ENCODE measurements around the gene TRIM41. TPM values are rescaled to one million over a fixed set of nuclear protein-coding genes. Genes with fewer than 3 reads are reported as not detected.

TRIM41 gene
- total and polyA plus RNA-seq, 2 of the 13 experiments (the other 11 are each of a cell fraction or from before 2014, with no cell fraction given): 10.2 to 16.7 TPM

DNA sequence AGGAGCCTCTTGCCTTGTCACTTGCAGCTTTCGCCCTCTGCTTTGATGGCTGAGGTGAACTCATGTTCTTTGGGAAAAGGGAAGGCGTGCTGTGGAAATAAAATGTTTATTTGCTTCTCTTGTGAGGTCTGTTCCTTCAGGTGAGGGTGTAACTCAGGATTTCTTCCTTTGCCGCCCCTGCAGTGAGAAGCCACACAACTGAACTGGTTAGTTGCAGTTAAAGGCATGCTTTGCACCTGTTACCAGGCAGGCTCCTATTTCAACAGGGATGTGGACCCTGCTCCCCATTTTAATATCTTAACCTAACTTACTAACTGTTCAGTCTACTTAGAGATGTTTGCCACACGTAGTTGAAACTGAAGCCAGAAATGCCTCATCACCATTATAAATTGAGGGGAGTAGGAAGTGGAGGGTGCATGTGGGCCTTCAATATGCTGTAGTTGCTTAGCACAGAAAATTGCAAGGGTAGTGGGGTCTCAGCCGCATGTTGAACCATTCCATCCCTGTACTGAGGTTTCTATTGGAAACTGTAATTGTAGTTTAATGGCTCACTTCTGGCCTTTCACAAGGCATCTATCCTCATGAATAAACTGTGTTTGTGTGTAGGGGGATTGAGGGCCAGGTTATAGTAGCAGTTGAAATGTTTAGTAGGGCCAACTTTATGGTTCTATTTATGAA lies 12.7 kb downstream of the TRIM41 start (continued):
- TF ChIP-seq, protein P1, sequence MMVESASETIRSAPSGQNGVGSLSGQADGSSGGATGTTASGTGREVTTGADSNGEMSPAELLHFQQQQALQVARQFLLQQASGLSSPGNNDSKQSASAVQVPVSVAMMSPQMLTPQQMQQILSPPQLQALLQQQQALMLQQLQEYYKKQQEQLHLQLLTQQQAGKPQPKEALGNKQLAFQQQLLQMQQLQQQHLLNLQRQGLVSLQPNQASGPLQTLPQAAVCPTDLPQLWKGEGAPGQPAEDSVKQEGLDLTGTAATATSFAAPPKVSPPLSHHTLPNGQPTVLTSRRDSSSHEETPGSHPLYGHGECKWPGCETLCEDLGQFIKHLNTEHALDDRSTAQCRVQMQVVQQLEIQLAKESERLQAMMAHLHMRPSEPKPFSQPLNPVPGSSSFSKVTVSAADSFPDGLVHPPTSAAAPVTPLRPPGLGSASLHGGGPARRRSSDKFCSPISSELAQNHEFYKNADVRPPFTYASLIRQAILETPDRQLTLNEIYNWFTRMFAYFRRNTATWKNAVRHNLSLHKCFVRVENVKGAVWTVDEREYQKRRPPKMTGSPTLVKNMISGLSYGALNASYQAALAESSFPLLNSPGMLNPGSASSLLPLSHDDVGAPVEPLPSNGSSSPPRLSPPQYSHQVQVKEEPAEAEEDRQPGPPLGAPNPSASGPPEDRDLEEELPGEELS (CRISPR knock-in tag; IDR thresholded peaks at IDR 0.05): no peak
- TF ChIP-seq ERF (CRISPR knock-in tag; IDR thresholded peaks at IDR 0.05): no peak
- TF ChIP-seq NFKBIZ (CRISPR knock-in tag; IDR thresholded peaks at IDR 0.05): no peak
- TF ChIP-seq, protein P2, sequence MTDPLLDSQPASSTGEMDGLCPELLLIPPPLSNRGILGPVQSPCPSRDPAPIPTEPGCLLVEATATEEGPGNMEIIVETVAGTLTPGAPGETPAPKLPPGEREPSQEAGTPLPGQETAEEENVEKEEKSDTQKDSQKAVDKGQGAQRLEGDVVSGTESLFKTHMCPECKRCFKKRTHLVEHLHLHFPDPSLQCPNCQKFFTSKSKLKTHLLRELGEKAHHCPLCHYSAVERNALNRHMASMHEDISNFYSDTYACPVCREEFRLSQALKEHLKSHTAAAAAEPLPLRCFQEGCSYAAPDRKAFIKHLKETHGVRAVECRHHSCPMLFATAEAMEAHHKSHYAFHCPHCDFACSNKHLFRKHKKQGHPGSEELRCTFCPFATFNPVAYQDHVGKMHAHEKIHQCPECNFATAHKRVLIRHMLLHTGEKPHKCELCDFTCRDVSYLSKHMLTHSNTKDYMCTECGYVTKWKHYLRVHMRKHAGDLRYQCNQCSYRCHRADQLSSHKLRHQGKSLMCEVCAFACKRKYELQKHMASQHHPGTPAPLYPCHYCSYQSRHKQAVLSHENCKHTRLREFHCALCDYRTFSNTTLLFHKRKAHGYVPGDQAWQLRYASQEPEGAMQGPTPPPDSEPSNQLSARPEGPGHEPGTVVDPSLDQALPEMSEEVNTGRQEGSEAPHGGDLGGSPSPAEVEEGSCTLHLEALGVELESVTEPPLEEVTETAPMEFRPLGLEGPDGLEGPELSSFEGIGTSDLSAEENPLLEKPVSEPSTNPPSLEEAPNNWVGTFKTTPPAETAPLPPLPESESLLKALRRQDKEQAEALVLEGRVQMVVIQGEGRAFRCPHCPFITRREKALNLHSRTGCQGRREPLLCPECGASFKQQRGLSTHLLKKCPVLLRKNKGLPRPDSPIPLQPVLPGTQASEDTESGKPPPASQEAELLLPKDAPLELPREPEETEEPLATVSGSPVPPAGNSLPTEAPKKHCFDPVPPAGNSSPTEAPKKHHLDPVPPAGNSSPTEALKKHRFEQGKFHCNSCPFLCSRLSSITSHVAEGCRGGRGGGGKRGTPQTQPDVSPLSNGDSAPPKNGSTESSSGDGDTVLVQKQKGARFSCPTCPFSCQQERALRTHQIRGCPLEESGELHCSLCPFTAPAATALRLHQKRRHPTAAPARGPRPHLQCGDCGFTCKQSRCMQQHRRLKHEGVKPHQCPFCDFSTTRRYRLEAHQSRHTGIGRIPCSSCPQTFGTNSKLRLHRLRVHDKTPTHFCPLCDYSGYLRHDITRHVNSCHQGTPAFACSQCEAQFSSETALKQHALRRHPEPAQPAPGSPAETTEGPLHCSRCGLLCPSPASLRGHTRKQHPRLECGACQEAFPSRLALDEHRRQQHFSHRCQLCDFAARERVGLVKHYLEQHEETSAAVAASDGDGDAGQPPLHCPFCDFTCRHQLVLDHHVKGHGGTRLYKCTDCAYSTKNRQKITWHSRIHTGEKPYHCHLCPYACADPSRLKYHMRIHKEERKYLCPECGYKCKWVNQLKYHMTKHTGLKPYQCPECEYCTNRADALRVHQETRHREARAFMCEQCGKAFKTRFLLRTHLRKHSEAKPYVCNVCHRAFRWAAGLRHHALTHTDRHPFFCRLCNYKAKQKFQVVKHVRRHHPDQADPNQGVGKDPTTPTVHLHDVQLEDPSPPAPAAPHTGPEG (CRISPR knock-in tag; IDR thresholded peaks at IDR 0.05): no peak
- TF ChIP-seq HDAC1 (CRISPR knock-in tag; IDR thresholded peaks at IDR 0.05): no peak
- no peak for TF ChIP-seq ZNF674 (CRISPR knock-in tag; IDR thresholded peaks at IDR 0.05; ENCODE audit: low read depth)
- peak; percentile 37; the same call in 1 of the 2 replicates for TF ChIP-seq MAFF (IDR thresholded peaks at IDR 0.05; ENCODE audit: low read depth, low read length)
- no peak for TF ChIP-seq KDM2A (CRISPR knock-in tag; IDR thresholded peaks at IDR 0.05; ENCODE audit: borderline replicate concordance, low read depth)
- no peak for TF ChIP-seq RFXANK (CRISPR knock-in tag; IDR thresholded peaks at IDR 0.05)
- TF ChIP-seq FIP1L1 (IDR thresholded peaks at IDR 0.05; ENCODE audit: borderline replicate concordance, insufficient read depth, low read depth, low read length): 0 out of 2 replicates have a peak, but pooled peaks have one; percentile 49
- TF ChIP-seq ZNF335 (CRISPR knock-in tag; IDR thresholded peaks at IDR 0.05): no peak
- no peak for TF ChIP-seq TOPORS (CRISPR knock-in tag; IDR thresholded peaks at IDR 0.05)
- no peak for TF ChIP-seq ZNF44 (CRISPR knock-in tag; IDR thresholded peaks at IDR 0.05)
- no peak for TF ChIP-seq ARID2 (CRISPR knock-in tag; IDR thresholded peaks at IDR 0.05; ENCODE audit: borderline replicate concordance)
- TF ChIP-seq KMT2B (CRISPR knock-in tag; IDR thresholded peaks at IDR 0.05): no peak
- no peak for TF ChIP-seq SYNCRIP (IDR thresholded peaks at IDR 0.05; ENCODE audit: insufficient read depth, low read depth, low read length)
- TF ChIP-seq, protein P3, sequence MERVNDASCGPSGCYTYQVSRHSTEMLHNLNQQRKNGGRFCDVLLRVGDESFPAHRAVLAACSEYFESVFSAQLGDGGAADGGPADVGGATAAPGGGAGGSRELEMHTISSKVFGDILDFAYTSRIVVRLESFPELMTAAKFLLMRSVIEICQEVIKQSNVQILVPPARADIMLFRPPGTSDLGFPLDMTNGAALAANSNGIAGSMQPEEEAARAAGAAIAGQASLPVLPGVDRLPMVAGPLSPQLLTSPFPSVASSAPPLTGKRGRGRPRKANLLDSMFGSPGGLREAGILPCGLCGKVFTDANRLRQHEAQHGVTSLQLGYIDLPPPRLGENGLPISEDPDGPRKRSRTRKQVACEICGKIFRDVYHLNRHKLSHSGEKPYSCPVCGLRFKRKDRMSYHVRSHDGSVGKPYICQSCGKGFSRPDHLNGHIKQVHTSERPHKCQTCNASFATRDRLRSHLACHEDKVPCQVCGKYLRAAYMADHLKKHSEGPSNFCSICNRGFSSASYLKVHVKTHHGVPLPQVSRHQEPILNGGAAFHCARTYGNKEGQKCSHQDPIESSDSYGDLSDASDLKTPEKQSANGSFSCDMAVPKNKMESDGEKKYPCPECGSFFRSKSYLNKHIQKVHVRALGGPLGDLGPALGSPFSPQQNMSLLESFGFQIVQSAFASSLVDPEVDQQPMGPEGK (CRISPR knock-in tag; IDR thresholded peaks at IDR 0.05): no peak
- no peak for TF ChIP-seq KAT7 (CRISPR knock-in tag; IDR thresholded peaks at IDR 0.05; ENCODE audit: borderline replicate concordance)
- TF ChIP-seq ZZZ3 (CRISPR knock-in tag; IDR thresholded peaks at IDR 0.05; ENCODE audit: borderline replicate concordance): no peak
- TF ChIP-seq NONO (IDR thresholded peaks at IDR 0.05): no peak
- 0 out of 2 replicates have a peak, but pooled peaks have one; percentile 22 for TF ChIP-seq NONO (CRISPR knock-in tag; conservative IDR thresholded peaks at IDR 0.05)
- TF ChIP-seq NFKB2 (CRISPR knock-in tag; IDR thresholded peaks at IDR 0.05; ENCODE audit: borderline replicate concordance): no peak
